Measurements from ENCODE around the gene ARMC12.

Gene ARMC12

DNA sequence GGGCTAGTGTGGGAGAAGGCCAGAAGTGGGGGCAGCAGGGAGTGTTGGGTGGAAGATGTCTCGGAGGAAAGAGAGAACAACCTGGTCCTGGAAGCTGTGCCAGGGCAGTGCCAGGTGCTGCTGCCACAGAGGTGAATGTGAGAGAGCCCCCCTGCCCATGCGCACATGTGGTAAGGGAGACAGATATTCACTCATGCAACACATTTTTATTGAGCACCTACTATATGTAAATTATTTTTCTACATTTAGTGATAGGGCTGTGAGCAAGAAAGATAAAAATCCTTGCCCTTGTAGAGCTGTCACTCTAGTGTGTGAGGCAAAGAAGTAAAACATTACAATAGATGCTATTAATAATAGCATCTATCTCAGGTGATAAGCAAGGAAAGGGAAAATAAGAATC is 44.5 kb downstream of the ARMC12 start:
- no peak overlapping the region for H3K4me3 ChIP-seq (replicated peaks in 1 of 2; ENCODE audit: low read depth in 2 of 2, low read length in 2 of 2)
- TF ChIP-seq, protein P1, sequence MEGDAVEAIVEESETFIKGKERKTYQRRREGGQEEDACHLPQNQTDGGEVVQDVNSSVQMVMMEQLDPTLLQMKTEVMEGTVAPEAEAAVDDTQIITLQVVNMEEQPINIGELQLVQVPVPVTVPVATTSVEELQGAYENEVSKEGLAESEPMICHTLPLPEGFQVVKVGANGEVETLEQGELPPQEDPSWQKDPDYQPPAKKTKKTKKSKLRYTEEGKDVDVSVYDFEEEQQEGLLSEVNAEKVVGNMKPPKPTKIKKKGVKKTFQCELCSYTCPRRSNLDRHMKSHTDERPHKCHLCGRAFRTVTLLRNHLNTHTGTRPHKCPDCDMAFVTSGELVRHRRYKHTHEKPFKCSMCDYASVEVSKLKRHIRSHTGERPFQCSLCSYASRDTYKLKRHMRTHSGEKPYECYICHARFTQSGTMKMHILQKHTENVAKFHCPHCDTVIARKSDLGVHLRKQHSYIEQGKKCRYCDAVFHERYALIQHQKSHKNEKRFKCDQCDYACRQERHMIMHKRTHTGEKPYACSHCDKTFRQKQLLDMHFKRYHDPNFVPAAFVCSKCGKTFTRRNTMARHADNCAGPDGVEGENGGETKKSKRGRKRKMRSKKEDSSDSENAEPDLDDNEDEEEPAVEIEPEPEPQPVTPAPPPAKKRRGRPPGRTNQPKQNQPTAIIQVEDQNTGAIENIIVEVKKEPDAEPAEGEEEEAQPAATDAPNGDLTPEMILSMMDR (IDR thresholded peaks at IDR 0.05; ENCODE audit: low read depth, low read length), result no peak
- DNase-seq (ENCODE audit: low read depth in 2 of 2), result no peak

DNA sequence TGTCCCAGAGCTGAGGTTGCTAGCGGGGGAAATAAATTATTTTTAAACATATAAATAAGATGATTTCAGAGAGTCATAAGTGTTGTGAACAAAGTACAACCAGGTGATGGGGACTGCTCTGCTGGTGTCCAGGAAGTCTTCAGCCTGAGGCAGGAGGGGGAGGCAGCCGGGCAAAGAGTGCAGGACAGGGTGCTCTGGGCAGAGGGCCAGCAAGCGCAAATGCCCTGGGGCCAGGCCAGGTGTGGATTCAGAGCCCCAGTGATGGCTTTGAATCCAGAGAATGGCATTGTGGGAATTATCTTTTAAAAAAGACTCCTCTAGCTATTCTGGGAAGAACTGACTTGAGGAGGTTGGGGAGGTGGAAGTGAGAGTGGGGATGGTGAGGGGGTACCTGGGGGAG is 45.6 kb downstream of the ARMC12 start:
- no peak for DNase-seq (ENCODE audit: low read depth in 2 of 2)
- TF ChIP-seq, protein P1 (IDR thresholded peaks at IDR 0.05; ENCODE audit: low read depth, low read length), result no peak
- H3K4me3 ChIP-seq (replicated peaks in 1 of 2; ENCODE audit: low read depth in 2 of 2, low read length in 2 of 2), result no peak overlapping the region

DNA sequence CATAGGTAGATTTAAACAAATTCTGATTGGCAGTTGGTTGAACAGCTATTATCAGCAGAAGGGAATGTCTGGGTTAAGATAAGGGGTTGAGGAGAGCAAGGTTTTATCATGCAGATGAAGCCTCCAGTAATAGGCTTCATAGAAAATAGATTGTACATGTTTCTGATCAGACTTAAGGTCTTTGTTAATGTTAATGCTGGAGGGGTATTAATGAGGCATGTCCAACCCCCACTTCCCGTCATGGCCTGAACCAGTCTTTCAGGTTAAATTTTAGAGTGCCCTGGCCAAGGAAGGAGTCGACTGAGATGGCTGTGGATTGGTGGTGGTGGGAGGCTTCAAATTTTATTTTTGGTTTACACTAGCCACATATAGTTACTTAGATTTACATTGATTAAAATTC is 47.4 kb downstream of the ARMC12 start:
- no peak for DNase-seq (ENCODE audit: low read depth in 2 of 2)
- TF ChIP-seq, protein P1 (IDR thresholded peaks at IDR 0.05; ENCODE audit: low read depth, low read length), result no peak
- H3K4me3 ChIP-seq (replicated peaks in 1 of 2; ENCODE audit: low read depth in 2 of 2, low read length in 2 of 2), result no peak overlapping the region

DNA sequence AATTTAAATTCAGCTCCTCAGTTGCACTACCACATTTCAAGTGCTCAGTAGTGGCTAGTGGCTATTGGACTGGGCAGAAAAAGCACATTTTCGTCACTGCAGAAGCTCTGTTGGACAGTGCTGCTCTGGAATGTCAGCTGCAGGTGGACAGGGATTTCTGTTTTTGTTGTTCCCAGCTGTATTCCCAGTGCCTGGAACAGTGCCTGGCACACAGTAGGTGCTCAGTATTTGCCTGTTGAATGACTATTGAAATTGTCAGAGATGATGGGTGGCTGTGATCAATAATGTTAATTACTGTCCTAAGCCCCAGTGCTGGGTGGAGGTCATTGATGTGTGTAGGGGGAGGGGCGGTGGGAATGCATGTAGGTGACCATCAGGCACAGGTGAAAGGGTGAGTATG is 49.4 kb downstream of the ARMC12 start:
- no peak overlapping the region for H3K4me3 ChIP-seq (replicated peaks in 1 of 2; ENCODE audit: low read depth in 2 of 2, low read length in 2 of 2)

DNA sequence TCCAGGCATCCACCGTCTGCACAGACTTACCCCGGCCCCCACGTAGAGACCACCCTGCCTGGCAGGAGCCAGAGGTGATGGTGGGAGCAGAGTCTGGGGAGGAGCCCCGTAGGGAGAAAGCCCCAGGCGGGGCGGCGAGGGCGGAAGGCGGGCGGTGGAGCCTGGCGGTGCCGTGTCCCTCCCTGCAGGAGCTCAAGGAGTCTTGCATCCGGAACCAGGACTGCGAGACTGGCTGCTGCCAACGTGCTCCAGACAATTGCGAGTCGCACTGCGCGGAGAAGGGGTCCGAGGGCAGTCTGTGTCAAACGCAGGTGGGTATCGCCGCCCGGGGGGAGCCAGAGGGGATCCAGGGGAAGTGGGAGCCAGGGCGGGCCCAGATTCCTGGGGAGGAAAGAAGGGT is 50.0 kb downstream of the ARMC12 start:
- TF ChIP-seq, protein P1 (IDR thresholded peaks at IDR 0.05; ENCODE audit: low read depth, low read length), result no peak
- H3K4me3 ChIP-seq (replicated peaks in 1 of 2; ENCODE audit: low read depth in 2 of 2, low read length in 2 of 2), result no peak overlapping the region
- DNase-seq (ENCODE audit: low read depth in 2 of 2), result no peak

More for the DNA sequence above, 49.4 kb downstream of the ARMC12 start:
- no peak for DNase-seq (ENCODE audit: low read depth in 2 of 2)
- TF ChIP-seq, protein P1 (IDR thresholded peaks at IDR 0.05; ENCODE audit: low read depth, low read length), result no peak

DNA sequence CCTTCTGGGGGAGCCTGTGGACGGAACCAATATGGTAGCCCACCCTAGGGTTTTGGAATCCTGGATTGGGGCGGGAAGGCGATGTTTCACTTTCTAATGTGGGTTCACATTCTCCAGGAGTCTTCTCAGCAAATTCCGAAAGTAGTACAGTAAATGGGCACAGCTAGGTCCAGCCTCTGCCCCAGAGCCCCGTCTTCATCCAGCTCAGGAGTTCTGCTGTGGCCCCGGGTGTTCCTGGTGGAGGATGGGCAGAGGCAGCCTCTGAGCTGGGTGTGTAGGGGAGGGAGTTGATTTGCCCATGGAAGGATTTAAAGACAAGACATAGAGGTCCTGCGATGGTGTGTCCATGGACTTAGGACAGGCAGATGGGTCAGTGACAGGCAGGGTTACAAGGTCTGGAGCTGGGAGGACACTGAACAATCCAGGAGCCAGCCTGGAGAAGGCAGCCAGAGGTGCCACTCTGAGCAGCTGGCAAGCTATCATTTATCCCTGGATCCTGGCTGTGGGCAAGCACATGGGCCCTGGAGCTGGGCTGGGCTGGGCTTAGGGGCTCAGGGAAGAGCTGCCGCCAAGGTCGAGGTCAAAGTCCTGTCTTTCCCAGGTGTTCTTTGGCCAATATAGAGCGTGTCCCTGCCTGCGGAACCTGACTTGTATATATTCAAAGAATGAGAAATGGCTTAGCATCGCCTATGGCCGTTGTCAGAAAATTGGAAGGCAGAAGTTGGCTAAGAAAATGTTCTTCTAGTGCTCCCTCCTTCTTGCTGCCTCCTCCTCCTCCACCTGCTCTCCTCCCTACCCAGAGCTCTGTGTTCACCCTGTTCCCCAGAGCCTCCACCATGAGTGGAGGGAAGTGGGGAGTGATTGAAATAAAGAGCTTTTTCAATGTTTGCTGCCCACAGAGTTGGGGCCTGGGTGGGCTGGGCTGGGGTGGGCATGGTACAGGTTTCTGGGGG is 50.7 kb downstream of the ARMC12 start:
- TF ChIP-seq, protein P1 (IDR thresholded peaks at IDR 0.05; ENCODE audit: low read depth, low read length), result no peak
- DNase-seq (ENCODE audit: low read depth in 2 of 2), result no peak
- H3K4me3 ChIP-seq (replicated peaks in 1 of 2; ENCODE audit: low read depth in 2 of 2, low read length in 2 of 2), result no peak overlapping the region
